SK-N-SH (cell line): Measurements from ENCODE around the gene NUDT14.

Source experiments
- CTCF ChIP-seq: fragments of 200-600 bp; sonication (generic); IDR thresholded peaks from 2 replicates; pipeline ENCODE4 v1.6.1; 2017; ENCODE audit warnings: antibody characterized with exemption, mild to moderate bottlenecking, moderate library complexity
- EP300 ChIP-seq, 2 experiments: IDR thresholded peaks; 2 replicates each; pipeline versions ENCODE4 v1.4.0 to v1.6.1; 2012; ENCODE audit warnings: borderline replicate concordance in 1 of 2, low read depth in 1 of 2, low read length in 1 of 2
- EZH2phosphoT487 ChIP-seq: fragments of 200-600 bp; sonication (generic); IDR thresholded peaks from 2 replicates; pipeline ENCODE4 v1.6.1; 2017; ENCODE audit warnings: low read depth, mixed run types, mild to moderate bottlenecking, antibody characterized with exemption, moderate library complexity, borderline replicate concordance
- NRF1 ChIP-seq: IDR thresholded peaks from 2 replicates; pipeline ENCODE4 v1.6.1; 2012; ENCODE audit warnings: low read depth, mild to moderate bottlenecking, low read length
- SIN3A ChIP-seq: IDR thresholded peaks from 2 replicates; pipeline ENCODE4 v1.6.1; 2012; ENCODE audit warnings: low read depth, mild to moderate bottlenecking, low read length, moderate library complexity, borderline replicate concordance
- SMC3 ChIP-seq: IDR thresholded peaks from 2 replicates; pipeline ENCODE4 v1.6.1; 2012; ENCODE audit warnings: low read depth, low read length, improper control_type of control experiment
- TAF1 ChIP-seq: IDR thresholded peaks from 2 replicates; pipeline ENCODE4 v1.6.1; 2012; ENCODE audit warnings: low read depth, mild to moderate bottlenecking, low read length, moderate library complexity, borderline replicate concordance
- TCF12 ChIP-seq: IDR thresholded peaks from 2 replicates; pipeline ENCODE4 v1.4.0; 2012

- no peak for TF ChIP-seq NRF1
- TF ChIP-seq CTCF = no peak
- no peak for TF ChIP-seq TAF1
- no peak for TF ChIP-seq SMC3
- TF ChIP-seq SIN3A = no peak
- TF ChIP-seq TCF12 = no peak
- no peak for TF ChIP-seq EZH2phosphoT487
- no peak for TF ChIP-seq EP300 (IDR thresholded peaks at IDR 0.05; ENCODE audit: borderline replicate concordance in 1 of 2, low read depth in 1 of 2, low read length in 1 of 2)
These were observed 33.3 kb upstream of the NUDT14 start for GRCh38 chr14:105214324-105214915.
